GM23338 (cell line): Measurements from ENCODE around the gene ZNF714. TPM values are rescaled to one million over a fixed set of nuclear protein-coding genes. Genes with fewer than 3 reads are reported as not detected.

Experiments
- ATAC-seq: fragments of 200-7000 bp; cut with Tn5 transposase; 3 replicates; pipeline ENCODE4 v1.9.1; 2020
- DNase-seq: peaks from one replicate; pipeline ENCODE4 v3.0.0-alpha.2; 2015; ENCODE audit warnings: low spot score
- H2AFZ ChIP-seq: fragments of 200-600 bp; sonication (generic); 2 replicates; pipeline ENCODE4 v1.8.0; 2016; ENCODE audit warnings: antibody characterized with exemption, mild to moderate bottlenecking, moderate library complexity
- H3F3A ChIP-seq: fragments of 200-600 bp; sonication (generic); replicated peaks from 2 replicates; pipeline ENCODE4 v1.8.0; 2017; ENCODE audit warnings: antibody characterized with exemption, mixed run types, low read depth
- H3K27ac ChIP-seq: fragments of 200-600 bp; sonication (generic); 2 replicates; pipeline ENCODE4 v1.6.1; 2016; ENCODE audit warnings: low read depth
- H3K27me3 ChIP-seq: fragments of 200-600 bp; sonication (generic); 2 replicates; pipeline ENCODE4 v1.8.0; 2016; ENCODE audit warnings: mild to moderate bottlenecking, mixed run types, moderate library complexity; ENCODE audit not compliant: insufficient read depth
- H3K36me3 ChIP-seq: fragments of 200-600 bp; sonication (generic); 2 replicates; pipeline ENCODE4 v1.8.0; 2016; ENCODE audit warnings: mild to moderate bottlenecking; ENCODE audit not compliant: insufficient read depth
- H3K4me1 ChIP-seq: fragments of 200-600 bp; sonication (generic); 2 replicates; pipeline ENCODE4 v1.8.0; 2016; ENCODE audit warnings: mild to moderate bottlenecking, moderate library complexity; ENCODE audit not compliant: insufficient read depth
- H3K4me2 ChIP-seq: fragments of 200-600 bp; sonication (generic); 2 replicates; pipeline ENCODE4 v1.7.1; 2017; ENCODE audit warnings: mixed run types
- H3K4me3 ChIP-seq: fragments of 200-600 bp; sonication (generic); 2 replicates; pipeline ENCODE4 v1.6.1; 2016; ENCODE audit warnings: mixed run types
- H3K79me2 ChIP-seq: fragments of 200-600 bp; sonication (generic); replicated peaks from 2 replicates; pipeline ENCODE4 v1.8.0; 2017; ENCODE audit warnings: mild to moderate bottlenecking; ENCODE audit not compliant: insufficient read depth
- H3K9me2 ChIP-seq: fragments of 200-600 bp; sonication (generic); 2 replicates; pipeline ENCODE4 v1.8.0; 2017; ENCODE audit not compliant: insufficient read depth
- H4K20me1 ChIP-seq: fragments of 200-600 bp; sonication (generic); replicated peaks from 2 replicates; pipeline ENCODE4 v1.8.0; 2017; ENCODE audit warnings: mild to moderate bottlenecking; ENCODE audit not compliant: insufficient read depth
- H3K27ac Mint-ChIP-seq: 2 replicates; pipeline ENCODE4 v1.8.0; 2020; ENCODE audit warnings: inconsistent platforms, mild to moderate bottlenecking, moderate library complexity, mixed read lengths
- H3K27me3 Mint-ChIP-seq: 3 replicates; pipeline ENCODE4 v1.8.0; 2022; ENCODE audit warnings: low read depth, mild to moderate bottlenecking, moderate library complexity, mixed read lengths, inconsistent platforms; ENCODE audit not compliant: insufficient read depth, poor library complexity
- H3K36me3 Mint-ChIP-seq: 3 replicates; pipeline ENCODE4 v1.8.0; 2021; ENCODE audit warnings: low read depth, mild to moderate bottlenecking, inconsistent platforms, moderate library complexity, mixed read lengths
- H3K4me1 Mint-ChIP-seq: 3 replicates; pipeline ENCODE4 v1.8.0; 2020; ENCODE audit warnings: mild to moderate bottlenecking, inconsistent platforms, mixed read lengths
- H3K4me3 Mint-ChIP-seq: 3 replicates; pipeline ENCODE4 v1.8.0; 2021; ENCODE audit warnings: moderate library complexity, mild to moderate bottlenecking, inconsistent platforms, mixed read lengths
- H3K9me3 Mint-ChIP-seq: 3 replicates; pipeline ENCODE4 v1.8.0; 2020; ENCODE audit warnings: moderate library complexity, mild to moderate bottlenecking, inconsistent platforms, mixed read lengths
- CREB1 ChIP-seq: fragments of 250-450 bp; sonication (Bioruptor Pico); IDR thresholded peaks from 2 replicates; pipeline ENCODE4 v1.5.0; 2020; ENCODE audit warnings: low read depth, mild to moderate bottlenecking, moderate library complexity
- CTCF ChIP-seq, 2 experiments: fragments of 200-600 bp in 1 of 2; sonication (generic) in 1 of 2; conservative IDR thresholded peaks; 2 replicates each; pipeline versions ENCODE4 v1.5.1 to v1.6.1; 2016 to 2017; ENCODE audit warnings: antibody characterized with exemption in 2 of 2, low read depth in 2 of 2, mild to moderate bottlenecking in 2 of 2, moderate library complexity in 1 of 2
- EZH2phosphoT487 ChIP-seq: fragments of 200-600 bp; sonication (generic); IDR thresholded peaks from one replicate; pipeline ENCODE4 v1.8.1; 2018; ENCODE audit warnings: antibody characterized with exemption; ENCODE audit not compliant: unreplicated experiment
- JUNB ChIP-seq: IDR thresholded peaks from one replicate; pipeline ENCODE4 v1.6.1; 2016; ENCODE audit warnings: antibody characterized with exemption; ENCODE audit not compliant: unreplicated experiment
- POLR2AphosphoS5 ChIP-seq: IDR thresholded peaks from 2 replicates; pipeline ENCODE4 v1.6.1; 2016; ENCODE audit warnings: antibody characterized with exemption, low read depth
- STAT1 ChIP-seq: IDR thresholded peaks from one replicate; pipeline ENCODE4 v1.6.1; 2016; ENCODE audit warnings: antibody characterized with exemption; ENCODE audit not compliant: unreplicated experiment
- ZNF331 ChIP-seq: fragments of 250-450 bp; sonication (Bioruptor Pico); IDR thresholded peaks from 2 replicates; pipeline ENCODE4 v1.5.0; 2020; ENCODE audit warnings: low read depth, mild to moderate bottlenecking, moderate library complexity
- long read RNA-seq: library from polyadenylated mRNA; unstranded; transcript quantifications from one replicate; pipeline ENCODE4 v2.0.0, GENCODE V29; 2020; ENCODE audit not compliant: unreplicated experiment
- polyA plus RNA-seq: library from polyadenylated mRNA; unstranded; fragments of >200 nt; fragmentation: Nextera tagmentation; extraction: Ambion mirVana; gene quantifications from 2 replicates; pipeline ENCODE4 v1.2.1, GENCODE V29; 2016
- total RNA-seq: library from RNA; depleted of rRNA; stranded (reverse); fragments of >200 nt; shearing (Covaris generic); gene quantifications from 2 replicates; pipeline ENCODE4 v1.2.3, GENCODE V29; 2014; rRNA removed
- TF ChIP-seq, protein P1 (sequence below): fragments of 250-450 bp; sonication (Bioruptor Pico); IDR thresholded peaks from 2 replicates; pipeline ENCODE4 v1.5.0; 2020; ENCODE audit warnings: mild to moderate bottlenecking, moderate library complexity

Gene ZNF714
- 51.5 and 83.2 TPM in 2 replicates for total RNA-seq
- 37.3 and 43.5 TPM in 2 replicates for polyA plus RNA-seq
- long read RNA-seq, full-length matches to known transcripts: 6 of 14 reads
- long read RNA-seq, partial matches to known transcripts: 1 of 14 reads
- long read RNA-seq, other reads (novel, unspliced or antisense): 7 of 14 reads

DNA sequence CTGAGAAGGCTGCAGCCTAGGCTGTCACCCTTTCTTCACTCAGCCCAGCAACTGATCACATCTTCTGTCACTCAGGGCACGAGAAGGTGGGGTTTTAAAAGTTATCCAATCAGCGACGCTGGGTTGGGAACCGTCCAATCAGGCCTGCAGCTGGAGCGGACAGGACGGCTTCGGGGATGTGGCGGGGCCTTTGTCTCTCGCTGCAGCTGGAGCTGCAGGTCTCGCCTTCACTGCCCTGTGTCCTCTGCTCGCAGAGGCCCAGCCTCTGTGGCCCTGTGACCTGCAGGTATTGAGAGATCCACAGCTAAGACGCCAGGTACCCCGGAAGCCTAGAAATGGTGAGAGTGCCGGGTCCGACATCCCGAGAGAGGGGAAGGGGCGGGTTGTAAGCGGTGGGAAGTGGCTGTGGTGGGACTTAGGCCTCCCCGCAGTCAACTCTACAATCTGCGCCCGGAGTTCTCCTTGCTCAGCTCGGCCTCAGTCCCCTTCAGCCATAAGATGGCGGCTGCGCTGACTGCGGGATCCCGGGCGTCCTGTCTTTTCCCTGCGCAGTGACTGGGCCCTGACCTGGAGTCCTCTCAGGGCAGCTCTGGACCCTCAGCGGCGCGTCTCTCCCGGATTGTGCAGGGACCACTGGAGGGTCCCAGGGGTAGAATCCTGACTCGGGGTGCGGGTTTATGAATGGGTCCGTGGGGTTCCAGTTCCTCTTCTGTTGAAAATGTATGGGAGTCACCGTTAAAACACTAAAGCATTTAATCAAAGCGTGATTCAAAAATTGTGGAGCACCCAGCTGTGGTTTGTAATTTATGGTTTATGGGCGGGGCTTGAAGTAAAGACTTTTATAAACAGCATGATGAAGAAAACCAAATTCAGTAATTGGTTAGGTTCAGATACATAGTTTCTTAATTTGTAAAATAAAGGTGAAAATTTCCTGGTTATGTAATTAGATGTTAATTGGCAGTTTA is at the start of gene ZNF714:
Gene ZNF714 (plus strand): TSS at position 193 of the 965 bp plus-strand sequence. CDS start 16,066 bp downstream, outside the sequence.
- no peak within 1 kb of the TSS for H2AFZ ChIP-seq
- 0 out of 2 replicates have a peak, but pooled peaks cover 2% of the 10 kb centered on the region for H3F3A ChIP-seq
- peaks cover 34% of the 10 kb centered on the region for H3K36me3 Mint-ChIP-seq
- ATAC-seq (peak; percentile 97), DNase-seq (peak; percentile 95)
- no peaks in the 10 kb centered on the region for H3K27me3 ChIP-seq
- peaks cover 32% of the 10 kb centered on the region for H3K79me2 ChIP-seq
- TF ChIP-seq EZH2phosphoT487: no peak
- TF ChIP-seq POLR2AphosphoS5: peak; percentile 88
- TF ChIP-seq STAT1: no peak
- H3K4me3 Mint-ChIP-seq: peak within 1 kb of the TSS; percentile 97
- H3K4me3 ChIP-seq: peak within 1 kb of the TSS; percentile 61
- no peaks in the 10 kb centered on the region; the same call in 1 of the 2 replicates for H3K4me1 ChIP-seq
- H3K4me2 ChIP-seq: peak within 1 kb of the TSS; percentile 60
- no peaks in the 10 kb centered on the region for H3K36me3 ChIP-seq
- H3K27ac ChIP-seq: peak within 1 kb of the TSS; percentile 85; the same call in 1 of the 2 replicates
- no peaks in the 10 kb centered on the region for H3K9me3 Mint-ChIP-seq
- H3K9me2 ChIP-seq: no peaks in the 10 kb centered on the region
- 0 out of 2 replicates have a peak, but pooled peaks cover 3% of the 10 kb centered on the region for H4K20me1 ChIP-seq
- H3K4me1 Mint-ChIP-seq: peaks cover 12% of the 10 kb centered on the region
- peak within 1 kb of the TSS; percentile 97 for H3K27ac Mint-ChIP-seq
- H3K27me3 Mint-ChIP-seq: peaks cover 6% of the 10 kb centered on the region

DNA sequence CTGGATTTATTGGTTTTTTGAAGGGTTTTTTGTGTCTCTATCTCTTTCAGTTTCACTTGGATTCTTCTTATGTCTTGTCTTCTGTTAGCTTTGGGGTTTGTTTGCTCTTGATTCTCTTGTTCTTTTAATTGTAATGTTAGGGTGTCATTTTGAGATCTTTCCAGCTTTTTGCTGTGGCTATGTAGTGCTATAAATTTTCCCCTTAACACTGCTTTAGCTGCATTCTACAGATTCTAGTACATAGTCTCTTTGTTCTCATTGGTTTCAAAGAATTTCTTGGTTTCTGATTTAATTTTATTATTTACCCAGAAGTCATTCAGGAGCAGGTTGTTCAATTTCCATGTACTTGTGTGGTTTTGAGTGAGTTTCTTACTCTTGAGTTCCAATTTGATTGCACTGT is 37.0 kb upstream of the ZNF714 start:
- DNase-seq: no peak
- Histone ChIP-seq H3K4me2 (no peak overlapping the region), H4K20me1 (peaks cover 7% of the 10 kb centered on the region; the same call in 1 of the 2 replicates), H3K79me2 (peaks cover 71% of the 10 kb centered on the region), H3F3A (0 out of 2 replicates have a peak, but pooled peaks cover 2% of the 10 kb centered on the region), H3K4me3 (no peak overlapping the region), H3K27me3 (no peaks in the 10 kb centered on the region), H3K9me2 (no peaks in the 10 kb centered on the region), H3K27ac (no peak overlapping the region), H3K4me1 (no peaks in the 10 kb centered on the region), H2AFZ (no peak overlapping the region), H3K36me3 (peaks cover 4% of the 10 kb centered on the region; the same call in 1 of the 2 replicates)
- Mint-ChIP-seq H3K27me3 (no peaks in the 10 kb centered on the region), H3K4me1 (no peaks in the 10 kb centered on the region), H3K4me3 (no peak overlapping the region), H3K27ac (no peak overlapping the region), H3K36me3 (peaks cover 67% of the 10 kb centered on the region), H3K9me3 (peaks cover 27% of the 10 kb centered on the region)
- ATAC-seq: no peak
- TF ChIP-seq, protein P1, sequence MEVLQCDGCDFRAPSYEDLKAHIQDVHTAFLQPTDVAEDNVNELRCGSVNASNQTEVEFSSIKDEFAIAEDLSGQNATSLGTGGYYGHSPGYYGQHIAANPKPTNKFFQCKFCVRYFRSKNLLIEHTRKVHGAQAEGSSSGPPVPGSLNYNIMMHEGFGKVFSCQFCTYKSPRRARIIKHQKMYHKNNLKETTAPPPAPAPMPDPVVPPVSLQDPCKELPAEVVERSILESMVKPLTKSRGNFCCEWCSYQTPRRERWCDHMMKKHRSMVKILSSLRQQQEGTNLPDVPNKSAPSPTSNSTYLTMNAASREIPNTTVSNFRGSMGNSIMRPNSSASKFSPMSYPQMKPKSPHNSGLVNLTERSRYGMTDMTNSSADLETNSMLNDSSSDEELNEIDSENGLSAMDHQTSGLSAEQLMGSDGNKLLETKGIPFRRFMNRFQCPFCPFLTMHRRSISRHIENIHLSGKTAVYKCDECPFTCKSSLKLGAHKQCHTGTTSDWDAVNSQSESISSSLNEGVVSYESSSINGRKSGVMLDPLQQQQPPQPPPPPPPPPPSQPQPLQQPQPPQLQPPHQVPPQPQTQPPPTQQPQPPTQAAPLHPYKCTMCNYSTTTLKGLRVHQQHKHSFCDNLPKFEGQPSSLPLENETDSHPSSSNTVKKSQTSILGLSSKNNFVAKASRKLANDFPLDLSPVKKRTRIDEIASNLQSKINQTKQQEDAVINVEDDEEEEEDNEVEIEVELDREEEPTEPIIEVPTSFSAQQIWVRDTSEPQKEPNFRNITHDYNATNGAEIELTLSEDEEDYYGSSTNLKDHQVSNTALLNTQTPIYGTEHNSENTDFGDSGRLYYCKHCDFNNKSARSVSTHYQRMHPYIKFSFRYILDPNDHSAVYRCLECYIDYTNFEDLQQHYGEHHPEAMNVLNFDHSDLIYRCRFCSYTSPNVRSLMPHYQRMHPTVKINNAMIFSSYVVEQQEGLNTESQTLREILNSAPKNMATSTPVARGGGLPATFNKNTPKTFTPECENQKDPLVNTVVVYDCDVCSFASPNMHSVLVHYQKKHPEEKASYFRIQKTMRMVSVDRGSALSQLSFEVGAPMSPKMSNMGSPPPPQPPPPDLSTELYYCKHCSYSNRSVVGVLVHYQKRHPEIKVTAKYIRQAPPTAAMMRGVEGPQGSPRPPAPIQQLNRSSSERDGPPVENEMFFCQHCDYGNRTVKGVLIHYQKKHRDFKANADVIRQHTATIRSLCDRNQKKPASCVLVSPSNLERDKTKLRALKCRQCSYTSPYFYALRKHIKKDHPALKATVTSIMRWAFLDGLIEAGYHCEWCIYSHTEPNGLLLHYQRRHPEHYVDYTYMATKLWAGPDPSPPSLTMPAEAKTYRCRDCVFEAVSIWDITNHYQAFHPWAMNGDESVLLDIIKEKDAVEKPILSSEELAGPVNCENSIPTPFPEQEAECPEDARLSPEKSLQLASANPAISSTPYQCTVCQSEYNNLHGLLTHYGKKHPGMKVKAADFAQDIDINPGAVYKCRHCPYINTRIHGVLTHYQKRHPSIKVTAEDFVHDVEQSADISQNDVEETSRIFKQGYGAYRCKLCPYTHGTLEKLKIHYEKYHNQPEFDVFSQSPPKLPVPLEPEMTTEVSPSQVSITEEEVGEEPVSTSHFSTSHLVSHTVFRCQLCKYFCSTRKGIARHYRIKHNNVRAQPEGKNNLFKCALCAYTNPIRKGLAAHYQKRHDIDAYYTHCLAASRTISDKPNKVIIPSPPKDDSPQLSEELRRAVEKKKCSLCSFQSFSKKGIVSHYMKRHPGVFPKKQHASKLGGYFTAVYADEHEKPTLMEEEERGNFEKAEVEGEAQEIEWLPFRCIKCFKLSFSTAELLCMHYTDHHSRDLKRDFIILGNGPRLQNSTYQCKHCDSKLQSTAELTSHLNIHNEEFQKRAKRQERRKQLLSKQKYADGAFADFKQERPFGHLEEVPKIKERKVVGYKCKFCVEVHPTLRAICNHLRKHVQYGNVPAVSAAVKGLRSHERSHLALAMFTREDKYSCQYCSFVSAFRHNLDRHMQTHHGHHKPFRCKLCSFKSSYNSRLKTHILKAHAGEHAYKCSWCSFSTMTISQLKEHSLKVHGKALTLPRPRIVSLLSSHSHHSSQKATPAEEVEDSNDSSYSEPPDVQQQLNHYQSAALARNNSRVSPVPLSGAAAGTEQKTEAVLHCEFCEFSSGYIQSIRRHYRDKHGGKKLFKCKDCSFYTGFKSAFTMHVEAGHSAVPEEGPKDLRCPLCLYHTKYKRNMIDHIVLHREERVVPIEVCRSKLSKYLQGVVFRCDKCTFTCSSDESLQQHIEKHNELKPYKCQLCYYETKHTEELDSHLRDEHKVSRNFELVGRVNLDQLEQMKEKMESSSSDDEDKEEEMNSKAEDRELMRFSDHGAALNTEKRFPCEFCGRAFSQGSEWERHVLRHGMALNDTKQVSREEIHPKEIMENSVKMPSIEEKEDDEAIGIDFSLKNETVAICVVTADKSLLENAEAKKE (CRISPR knock-in tag): no peak
- no peak for TF ChIP-seq CTCF (conservative IDR thresholded peaks at IDR 0.05; ENCODE audit: low read depth in 2 of 2)
- TF ChIP-seq STAT1: no peak
- no peak for TF ChIP-seq POLR2AphosphoS5
- TF ChIP-seq EZH2phosphoT487: no peak
- no peak for TF ChIP-seq JUNB
- TF ChIP-seq CREB1 (CRISPR knock-in tag): no peak
- TF ChIP-seq ZNF331 (CRISPR knock-in tag): no peak
